Nephron progenitor cell (in vitro differentiated cells): ENCODE data around the gene EPHA6.
"Not testable (repeated sequence)": the region's sequence is repeated elsewhere in the genome, so short reads cannot be mapped to it uniquely, and the experiment has no call there.

Experiments
- DNase-seq: peaks from one replicate; pipeline ENCODE4 v3.0.0; 2021
- H3K27ac Mint-ChIP-seq: 2 replicates; pipeline ENCODE4 v1.8.0; 2021; ENCODE audit warnings: mild to moderate bottlenecking, moderate library complexity, mixed read lengths
- H3K27me3 Mint-ChIP-seq: 2 replicates; pipeline ENCODE4 v1.8.0; 2021; ENCODE audit warnings: mild to moderate bottlenecking, low read depth, mixed read lengths; ENCODE audit not compliant: poor library complexity
- H3K36me3 Mint-ChIP-seq: 2 replicates; pipeline ENCODE4 v1.8.0; 2021; ENCODE audit warnings: low read depth, mixed read lengths
- H3K4me1 Mint-ChIP-seq: 2 replicates; pipeline ENCODE4 v1.8.0; 2021; ENCODE audit warnings: mixed read lengths
- H3K4me3 Mint-ChIP-seq: 2 replicates; pipeline ENCODE4 v1.8.0; 2021; ENCODE audit warnings: mild to moderate bottlenecking, moderate library complexity, mixed read lengths
- H3K9me3 Mint-ChIP-seq: 2 replicates; pipeline ENCODE4 v1.8.0; 2021; ENCODE audit warnings: mild to moderate bottlenecking, moderate library complexity, mixed read lengths
- CTCF ChIP-seq: fragments of 200-600 bp; sonication (generic); IDR thresholded peaks from 2 replicates; pipeline ENCODE4 v1.5.0; 2021; ENCODE audit warnings: antibody characterized with exemption

Gene EPHA6

GRCh38 chr3:96869316-96869715 is 54.9 kb downstream of the EPHA6 start:
- TF ChIP-seq CTCF, result no peak
- peak overlapping the region; percentile 67 for H3K27ac Mint-ChIP-seq
- DNase-seq, result no peak
- H3K4me3 Mint-ChIP-seq, result no peak overlapping the region
- no peaks in the 10 kb centered on the region for H3K27me3 Mint-ChIP-seq
- H3K9me3 Mint-ChIP-seq, result no peaks in the 10 kb centered on the region
- H3K36me3 Mint-ChIP-seq, result no peaks in the 10 kb centered on the region
- H3K4me1 Mint-ChIP-seq, result no peaks in the 10 kb centered on the region

- H3K27me3 Mint-ChIP-seq, result no peaks in the 10 kb centered on the region
- H3K4me1 Mint-ChIP-seq, result no peaks in the 10 kb centered on the region
- TF ChIP-seq CTCF, result no peak
- H3K4me3 Mint-ChIP-seq, result no peak overlapping the region
- H3K36me3 Mint-ChIP-seq, result no peaks in the 10 kb centered on the region
- H3K9me3 Mint-ChIP-seq, result peaks cover 4% of the 10 kb centered on the region
- H3K27ac Mint-ChIP-seq, result no peak overlapping the region
- DNase-seq, result no peak
Observed at GRCh38 chr3:96877510-96877909, 63.1 kb downstream of the EPHA6 start.

- Mint-ChIP-seq H3K4me1 (peaks cover 10% of the 10 kb centered on the region), H3K27me3 (no peaks in the 10 kb centered on the region), H3K36me3 (no peaks in the 10 kb centered on the region), H3K9me3 (peaks cover 4% of the 10 kb centered on the region), H3K27ac (no peak overlapping the region), H3K4me3 (no peak overlapping the region)
- TF ChIP-seq CTCF, result no peak
- no peak for DNase-seq
Observed at GRCh38 chr3:96900031-96900430, 85.6 kb downstream of the EPHA6 start.

GRCh38 chr3:96900566-96900965 is 86.2 kb downstream of the EPHA6 start:
- DNase-seq, result no peak
- peaks cover 4% of the 10 kb centered on the region for H3K9me3 Mint-ChIP-seq
- H3K4me1 Mint-ChIP-seq, result peaks cover 10% of the 10 kb centered on the region
- H3K36me3 Mint-ChIP-seq, result no peaks in the 10 kb centered on the region
- H3K27me3 Mint-ChIP-seq, result no peaks in the 10 kb centered on the region
- H3K27ac Mint-ChIP-seq, result no peak overlapping the region
- H3K4me3 Mint-ChIP-seq, result no peak overlapping the region
- no peak for TF ChIP-seq CTCF

GRCh38 chr3:96915445-96915844 is 101.1 kb downstream of the EPHA6 start:
- H3K4me3 Mint-ChIP-seq, result no peak overlapping the region
- H3K36me3 Mint-ChIP-seq, result no peaks in the 10 kb centered on the region
- no peaks in the 10 kb centered on the region for H3K4me1 Mint-ChIP-seq
- TF ChIP-seq CTCF, result no peak
- H3K9me3 Mint-ChIP-seq, result no peaks in the 10 kb centered on the region
- H3K27me3 Mint-ChIP-seq, result no peaks in the 10 kb centered on the region
- H3K27ac Mint-ChIP-seq, result no peak overlapping the region
- DNase-seq, result no peak

GRCh38 chr3:96931119-96931862 is 116.9 kb downstream of the EPHA6 start:
- DNase-seq, result no peak
- H3K27ac Mint-ChIP-seq, result no peak overlapping the region
- no peak for TF ChIP-seq CTCF

GRCh38 chr3:96942131-96942530 is 127.7 kb downstream of the EPHA6 start:
- H3K36me3 Mint-ChIP-seq, H3K4me3 Mint-ChIP-seq, H3K27me3 Mint-ChIP-seq, H3K4me1 Mint-ChIP-seq, H3K27ac Mint-ChIP-seq, DNase-seq: not testable (repeated sequence)
- H3K9me3 Mint-ChIP-seq, result peaks cover 44% of the 10 kb centered on the region

More at GRCh38 chr3:96931119-96931862, 116.9 kb downstream of the EPHA6 start:
- H3K4me3 Mint-ChIP-seq, result no peak overlapping the region
- H3K4me1 Mint-ChIP-seq, result no peaks in the 10 kb centered on the region
- H3K9me3 Mint-ChIP-seq, result peaks cover 44% of the 10 kb centered on the region
- H3K36me3 Mint-ChIP-seq, result peaks cover 9% of the 10 kb centered on the region
- peaks cover 3% of the 10 kb centered on the region for H3K27me3 Mint-ChIP-seq
